Spleen (tissue), 11 donors: ENCODE results near the gene RSPRY1. TPM values are rescaled to one million over a fixed set of nuclear protein-coding genes. Genes with fewer than 3 reads are reported as not detected.

Source experiments
- DNase-seq: peaks from one replicate; pipeline ENCODE4 v3.0.0-alpha.2; 2020
- H3K27ac ChIP-seq, 8 donors: fragments of 200-600 bp; sonication (generic) in 7 of 8; 1 replicate in 4 of 8; 2 replicates in 4 of 8; pipeline versions ENCODE4 v1.5.0 to v1.8.0; 2016 to 2021; ENCODE audit warnings: inconsistent platforms in 4 of 8, mild to moderate bottlenecking in 4 of 8, moderate library complexity in 1 of 8
- H3K27me3 ChIP-seq, 7 donors: fragments of 200-600 bp; sonication (generic) in 6 of 7; replicated peaks in 1 of 7; 1 replicate in 4 of 7; 2 replicates in 3 of 7; pipeline versions ENCODE4 v1.5.0 to v1.8.0; 2016 to 2021; ENCODE audit warnings: inconsistent platforms in 3 of 7, mild to moderate bottlenecking in 1 of 7
- H3K36me3 ChIP-seq, 6 donors: fragments of 200-600 bp; sonication (generic) in 5 of 6; 1 replicate in 4 of 6; 2 replicates in 2 of 6; pipeline versions ENCODE4 v1.5.0 to v1.8.0; 2016 to 2021; ENCODE audit warnings: inconsistent platforms in 2 of 6
- H3K4me1 ChIP-seq, 6 donors: fragments of 200-600 bp; sonication (generic) in 5 of 6; 1 replicate in 3 of 6; 2 replicates in 3 of 6; pipeline versions ENCODE4 v1.5.0 to v1.8.0; 2016 to 2021; ENCODE audit warnings: inconsistent platforms in 3 of 6
- H3K4me3 ChIP-seq, 8 donors: fragments of 200-600 bp; sonication (generic) in 7 of 8; 1 replicate in 4 of 8; 2 replicates in 4 of 8; pipeline versions ENCODE4 v1.5.0 to v1.8.0; 2016 to 2021; ENCODE audit warnings: inconsistent platforms in 4 of 8, mild to moderate bottlenecking in 4 of 8, moderate library complexity in 2 of 8
- H3K9me3 ChIP-seq, 8 donors: fragments of 200-600 bp; sonication (generic) in 7 of 8; 1 replicate in 4 of 8; 2 replicates in 4 of 8; pipeline versions ENCODE4 v1.5.0 to v1.8.0; 2016 to 2021; ENCODE audit warnings: inconsistent platforms in 4 of 8
- POLR2A ChIP-seq, 3 donors: fragments of 450-650 bp; IDR thresholded peaks; one replicate each; pipeline ENCODE4 v1.5.1; 2017; ENCODE audit warnings: antibody characterized with exemption in 3 of 3, mild to moderate bottlenecking in 1 of 3
- POLR2AphosphoS5 ChIP-seq, 3 donors: sonication (generic); formaldehyde crosslinking; IDR thresholded peaks; one replicate each; pipeline ENCODE4 v1.5.1; 2017; ENCODE audit warnings: antibody characterized with exemption in 3 of 3
- WGBS, 5 donors: extraction: QIAGEN DNeasy Blood & Tissue Kit in 3 of 5; methylation state at CpG; one replicate each; pipeline versions ENCODE4 v1.1.5 to v1.1.7; 2013 to 2018; 5-methylcytosine and 5-hydroxymethylcytosine counted together
- intact Hi-C: fragments of 100-400 bp; cut with DNase I; formaldehyde crosslinking; loops from one replicate; pipeline ENCODE4 v1.15.0; 2023; ENCODE audit warnings: low total_unique reads
- polyA plus RNA-seq, 3 donors: library from polyadenylated mRNA; stranded (reverse); fragments of 200-250 nt; gene quantifications; one replicate each; pipeline ENCODE4 v1.2.1, GENCODE V29; 2013
- total RNA-seq, 7 donors: library from RNA; depleted of rRNA in 3 of 7; stranded (reverse); fragments of >200 nt in 3 of 7; fragmentation: NEBNext Ultra II Directional in 4 of 7; extraction: Animal tissue kit (Norgen Biotek cat#: 25700) in 4 of 7; gene quantifications; one replicate each; pipeline versions ENCODE4 v1.1.0 to v1.2.1, GENCODE V29; 2016 to 2021
- TF ChIP-seq, protein P1 (sequence below), 11 experiments: fragments of 200-600 bp in 7 of 11; fragments of 450-650 bp in 4 of 11; sonication (generic) in 4 of 11; IDR thresholded peaks in 8 of 11; conservative IDR thresholded peaks in 3 of 11; 1 replicate in 7 of 11; 2 replicates in 4 of 11; pipeline versions ENCODE4 v1.4.0 to v1.8.0; 2016 to 2021; ENCODE audit warnings: antibody characterized with exemption in 11 of 11, inconsistent platforms in 4 of 11, mild to moderate bottlenecking in 1 of 11
- donor health status: healthy with polysubstance abuse.
- donor health status: DM: no; HTN: no; CAD: no; lungs with moderate emphysema.
- donor health status: DM: no; HTN: no; CAD: no.
- donor health status: Bipolar disorder and iron deficiency.
- donor health status: healthy.
- donor health status: DM: no; HTN: no; CAD: no.
- donor health status: DM: yes; HTN: yes; CAD: no.

RSPRY1 gene
- total and polyA plus RNA-seq, 10 donors = 7.3 to 38.8 (median 29.4) TPM

DNA sequence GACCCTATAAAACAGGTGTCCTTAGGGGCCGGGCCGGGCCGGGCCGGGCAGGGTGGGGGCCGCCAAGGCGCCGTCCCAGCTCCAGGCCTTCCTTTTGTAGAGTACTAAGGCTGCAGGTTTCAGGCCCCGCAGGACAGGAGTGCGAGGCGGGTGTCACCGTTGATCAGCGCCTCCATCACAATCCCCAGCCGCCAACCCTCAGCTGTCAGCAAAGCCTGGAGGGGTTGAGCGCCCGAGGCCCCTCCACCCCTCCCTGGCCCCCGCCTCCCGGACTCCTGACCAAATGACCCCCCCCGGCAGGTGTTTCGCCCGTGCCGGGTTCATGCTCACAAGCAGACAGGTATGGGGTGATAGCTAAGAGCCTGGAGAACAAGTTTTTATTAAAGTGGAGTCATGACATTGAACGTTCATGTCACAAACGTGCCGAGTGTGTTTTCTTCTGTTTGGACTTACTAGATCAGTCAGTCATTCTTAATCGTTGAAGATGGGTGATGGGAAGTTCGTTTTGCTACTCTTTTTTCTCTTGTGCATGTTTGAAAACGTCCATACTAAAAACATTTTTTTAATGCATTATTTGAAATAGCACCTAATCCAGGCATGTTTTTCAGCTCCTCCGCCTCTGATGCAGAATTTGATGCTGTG, 59.5 kb downstream of the RSPRY1 start:
- WGBS, 5 donors = 4 to 7% (median 6%) methylated on average over 21 to 28 of the region's 28 CpGs
- Histone ChIP-seq H3K4me3 (peak overlapping the region; percentile 58 to 86 (median 74)), H3K27me3 (no peaks in the 10 kb centered on the region), H3K27ac (peak overlapping the region; percentile 72 to 93 (median 88)), H3K9me3 (no peaks in the 10 kb centered on the region), H3K4me1 (peaks cover 11 to 40% (median 30%) of the 10 kb centered on the region in 6 donors), H3K36me3 (peaks cover 0 to 45% (median 26%) of the 10 kb centered on the region in 6 donors)
- DNase-seq = no peak
- intact Hi-C loops = no loop called here
- TF ChIP-seq POLR2AphosphoS5 (IDR thresholded peaks at IDR 0.05) (no peak), POLR2A (IDR thresholded peaks at IDR 0.05) (no peak)
- TF ChIP-seq, protein P1, sequence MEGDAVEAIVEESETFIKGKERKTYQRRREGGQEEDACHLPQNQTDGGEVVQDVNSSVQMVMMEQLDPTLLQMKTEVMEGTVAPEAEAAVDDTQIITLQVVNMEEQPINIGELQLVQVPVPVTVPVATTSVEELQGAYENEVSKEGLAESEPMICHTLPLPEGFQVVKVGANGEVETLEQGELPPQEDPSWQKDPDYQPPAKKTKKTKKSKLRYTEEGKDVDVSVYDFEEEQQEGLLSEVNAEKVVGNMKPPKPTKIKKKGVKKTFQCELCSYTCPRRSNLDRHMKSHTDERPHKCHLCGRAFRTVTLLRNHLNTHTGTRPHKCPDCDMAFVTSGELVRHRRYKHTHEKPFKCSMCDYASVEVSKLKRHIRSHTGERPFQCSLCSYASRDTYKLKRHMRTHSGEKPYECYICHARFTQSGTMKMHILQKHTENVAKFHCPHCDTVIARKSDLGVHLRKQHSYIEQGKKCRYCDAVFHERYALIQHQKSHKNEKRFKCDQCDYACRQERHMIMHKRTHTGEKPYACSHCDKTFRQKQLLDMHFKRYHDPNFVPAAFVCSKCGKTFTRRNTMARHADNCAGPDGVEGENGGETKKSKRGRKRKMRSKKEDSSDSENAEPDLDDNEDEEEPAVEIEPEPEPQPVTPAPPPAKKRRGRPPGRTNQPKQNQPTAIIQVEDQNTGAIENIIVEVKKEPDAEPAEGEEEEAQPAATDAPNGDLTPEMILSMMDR (IDR thresholded peaks at IDR 0.05 in 8 of 11, conservative IDR thresholded peaks at IDR 0.05 in 3 of 11) = no peak

DNA sequence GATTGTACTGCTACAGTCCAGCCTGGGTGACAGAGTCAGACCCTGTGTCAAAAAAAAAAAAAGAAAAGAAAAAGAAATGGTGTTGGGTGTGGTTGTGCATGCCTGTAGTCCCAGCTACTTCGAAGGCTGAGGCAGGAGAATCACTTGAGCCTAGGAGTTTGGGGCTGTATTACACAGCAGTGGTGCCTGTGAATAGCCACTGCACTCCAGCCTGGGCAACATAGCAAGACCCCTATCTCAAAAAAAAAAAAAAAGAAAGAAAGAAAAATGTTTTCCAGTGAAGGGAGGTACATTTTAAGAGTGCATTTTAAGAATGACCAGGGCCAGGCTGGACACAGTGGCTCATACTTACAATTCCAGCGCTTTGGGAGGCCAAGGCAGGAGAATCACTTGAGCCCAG, 65.2 kb downstream of the RSPRY1 start:
- H3K27ac ChIP-seq = no peak overlapping the region
- 84 to 100% (median 96%) methylated on average over 2 of the region's 2 CpGs for WGBS, 5 donors

DNA sequence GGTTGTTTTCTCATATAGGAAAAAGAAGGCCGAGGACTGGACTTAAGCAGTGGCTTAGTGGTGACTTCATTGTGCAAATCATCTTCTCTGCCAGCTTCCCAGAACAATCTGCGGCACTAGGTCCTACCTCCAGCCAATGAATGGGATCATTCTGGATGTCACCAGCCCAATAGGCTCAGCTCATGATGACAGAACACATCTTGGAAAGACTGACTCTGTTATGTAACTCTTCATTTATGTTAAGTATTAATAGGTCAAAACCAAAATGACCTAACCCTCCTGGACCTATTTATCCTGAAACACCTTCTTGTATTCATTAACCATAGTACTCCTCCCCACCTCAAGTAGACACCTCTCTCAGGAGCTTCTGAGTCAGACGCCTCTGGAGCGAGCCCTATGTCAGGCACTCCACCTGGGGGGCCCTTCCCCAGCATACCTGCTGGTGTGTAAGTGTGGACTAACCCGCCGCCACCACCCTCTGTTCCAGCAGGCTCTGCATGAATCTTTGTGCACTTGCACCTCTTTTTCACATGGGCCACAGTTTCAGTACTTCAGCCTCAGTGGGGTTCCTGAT, 66.1 kb downstream of the RSPRY1 start:
- WGBS, 5 donors = 93 to 97% (median 95%) methylated on average over 6 of the region's 6 CpGs
- peak; percentile 49 for DNase-seq
- intact Hi-C loops = no loop called here
- Histone ChIP-seq H3K36me3 (peaks cover 9 to 100% (median 71%) of the 10 kb centered on the region in 6 donors), H3K4me1 (peaks cover 0 to under 1% (median 0%) of the 10 kb centered on the region in 6 donors), H3K4me3 (no peak overlapping the region), H3K27me3 (no peaks in the 10 kb centered on the region), H3K9me3 (no peaks in the 10 kb centered on the region), H3K27ac (no peak overlapping the region)
- TF ChIP-seq POLR2A (IDR thresholded peaks at IDR 0.05) (no peak), POLR2AphosphoS5 (IDR thresholded peaks at IDR 0.05) (no peak)
- TF ChIP-seq, protein P1 (IDR thresholded peaks at IDR 0.05 in 8 of 11, conservative IDR thresholded peaks at IDR 0.05 in 3 of 11) = no peak

More for the DNA sequence above, 65.2 kb downstream of the RSPRY1 start:
- DNase-seq = no peak
- no peak overlapping the region for H3K4me3 ChIP-seq
- H3K36me3 ChIP-seq = peaks cover 9 to 100% (median 70%) of the 10 kb centered on the region in 6 donors
- peaks cover under 1 to 9% (median 7%) of the 10 kb centered on the region in 6 donors for H3K4me1 ChIP-seq
- no peaks in the 10 kb centered on the region for H3K9me3 ChIP-seq
- no peak for TF ChIP-seq POLR2A (IDR thresholded peaks at IDR 0.05)
- TF ChIP-seq, protein P1 (IDR thresholded peaks at IDR 0.05 in 8 of 11, conservative IDR thresholded peaks at IDR 0.05 in 3 of 11) = no peak
- TF ChIP-seq POLR2AphosphoS5 (IDR thresholded peaks at IDR 0.05) = no peak
- intact Hi-C loops = no loop called here
- no peaks in the 10 kb centered on the region for H3K27me3 ChIP-seq

DNA sequence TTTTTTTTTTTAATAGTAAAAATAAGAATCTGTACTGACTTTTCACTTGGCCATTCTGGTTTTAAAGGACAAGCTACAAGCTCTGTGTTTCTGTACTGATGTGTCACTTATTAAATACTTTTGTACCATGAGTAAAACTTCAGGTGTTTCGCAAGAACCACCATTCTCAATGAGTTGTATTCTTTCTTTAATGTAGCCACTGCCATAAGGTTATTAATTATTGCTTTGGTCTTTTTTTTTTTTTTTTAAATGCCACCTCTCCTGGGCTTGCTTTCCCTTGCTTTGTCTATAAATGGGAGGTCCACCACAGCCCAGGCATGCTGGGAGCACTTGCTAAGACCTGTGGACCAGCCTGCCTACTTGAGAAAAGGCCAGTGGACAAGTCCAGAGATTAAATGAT, 67.3 kb downstream of the RSPRY1 start:
- H3K27me3 ChIP-seq = no peaks in the 10 kb centered on the region

More for the DNA sequence above, 67.3 kb downstream of the RSPRY1 start:
- intact Hi-C loops = no loop called here
- Histone ChIP-seq H3K27ac (no peak overlapping the region), H3K36me3 (peaks cover 9 to 92% (median 69%) of the 10 kb centered on the region in 6 donors), H3K9me3 (no peaks in the 10 kb centered on the region), H3K4me3 (no peak overlapping the region), H3K4me1 (no peaks in the 10 kb centered on the region)
- TF ChIP-seq POLR2A (IDR thresholded peaks at IDR 0.05) = no peak
- TF ChIP-seq, protein P1 (IDR thresholded peaks at IDR 0.05 in 8 of 11, conservative IDR thresholded peaks at IDR 0.05 in 3 of 11) = no peak
- TF ChIP-seq POLR2AphosphoS5 (IDR thresholded peaks at IDR 0.05) = no peak
- WGBS, 5 donors = 87 to 100% (median 98%) methylated on average over 1 of the region's 1 CpG
- DNase-seq = no peak
